GM23248 (cell line): ENCODE results near the gene RGS19.

ENCODE experiments used
- EZH2 ChIP-seq: fragments of 200-600 bp; sonication (generic); IDR thresholded peaks from 2 replicates; pipeline ENCODE4 v1.6.1; 2018; ENCODE audit warnings: antibody characterized with exemption, mild to moderate bottlenecking; ENCODE audit not compliant: insufficient read depth, poor library complexity, severe bottlenecking
- EZH2phosphoT487 ChIP-seq: fragments of 200-600 bp; sonication (generic); IDR thresholded peaks from 2 replicates; pipeline ENCODE4 v1.6.1; 2018; ENCODE audit warnings: antibody characterized with exemption, moderate library complexity, mild to moderate bottlenecking, low read depth; ENCODE audit not compliant: insufficient read depth

- TF ChIP-seq EZH2 (no peak), EZH2phosphoT487 (no peak)
Measured at GRCh38 chr20:64033981-64034493, 45.3 kb downstream of the RGS19 start.
